Measurements from ENCODE around the gene EFCAB12.
A peak's percentile ranks its signal among the peaks of the same experiment; 100 is the strongest.

Gene EFCAB12

GRCh38 chr3:129425619-129426018, 2.8 kb downstream of the EFCAB12 start:
- no peak overlapping the region for H3K27ac ChIP-seq
- no peaks in the 10 kb centered on the region for H3K9me3 ChIP-seq
- H3K4me3 ChIP-seq (ENCODE audit: low read depth in 1 of 2, low read length in 1 of 2), result no peak overlapping the region
- TF ChIP-seq, protein P1, sequence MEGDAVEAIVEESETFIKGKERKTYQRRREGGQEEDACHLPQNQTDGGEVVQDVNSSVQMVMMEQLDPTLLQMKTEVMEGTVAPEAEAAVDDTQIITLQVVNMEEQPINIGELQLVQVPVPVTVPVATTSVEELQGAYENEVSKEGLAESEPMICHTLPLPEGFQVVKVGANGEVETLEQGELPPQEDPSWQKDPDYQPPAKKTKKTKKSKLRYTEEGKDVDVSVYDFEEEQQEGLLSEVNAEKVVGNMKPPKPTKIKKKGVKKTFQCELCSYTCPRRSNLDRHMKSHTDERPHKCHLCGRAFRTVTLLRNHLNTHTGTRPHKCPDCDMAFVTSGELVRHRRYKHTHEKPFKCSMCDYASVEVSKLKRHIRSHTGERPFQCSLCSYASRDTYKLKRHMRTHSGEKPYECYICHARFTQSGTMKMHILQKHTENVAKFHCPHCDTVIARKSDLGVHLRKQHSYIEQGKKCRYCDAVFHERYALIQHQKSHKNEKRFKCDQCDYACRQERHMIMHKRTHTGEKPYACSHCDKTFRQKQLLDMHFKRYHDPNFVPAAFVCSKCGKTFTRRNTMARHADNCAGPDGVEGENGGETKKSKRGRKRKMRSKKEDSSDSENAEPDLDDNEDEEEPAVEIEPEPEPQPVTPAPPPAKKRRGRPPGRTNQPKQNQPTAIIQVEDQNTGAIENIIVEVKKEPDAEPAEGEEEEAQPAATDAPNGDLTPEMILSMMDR (IDR thresholded peaks at IDR 0.05), result no peak
- no peaks in the 10 kb centered on the region for H3K27me3 ChIP-seq
- H3K36me3 ChIP-seq, result peaks cover 18% of the 10 kb centered on the region
- peaks cover 30 to 34% of the 10 kb centered on the region in 2 experiments for H3K4me1 ChIP-seq (ENCODE audit: control insufficient read depth in 1 of 2, insufficient read depth in 1 of 2, low read depth in 1 of 2, low read length in 1 of 2)

DNA sequence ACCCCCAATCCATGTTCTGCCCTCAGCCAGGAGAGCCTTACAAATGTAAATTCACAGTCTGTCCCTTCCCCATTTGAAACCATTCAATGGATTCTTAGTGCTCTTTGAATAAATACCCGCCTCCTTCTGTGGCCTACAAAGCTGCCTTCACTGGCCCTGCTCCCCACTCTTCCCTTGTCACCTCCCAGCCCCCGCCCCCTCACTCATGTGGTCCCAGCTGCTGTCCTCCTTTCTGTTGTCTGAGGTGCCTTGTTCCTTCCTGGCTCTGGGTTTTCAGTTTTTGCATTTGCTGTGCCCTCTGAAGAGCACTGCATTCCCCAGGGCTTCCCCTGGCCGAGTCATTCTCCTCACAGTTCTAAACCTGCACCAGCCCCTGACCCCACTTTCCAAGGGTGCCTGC, 3.2 kb downstream of the EFCAB12 start:
- peaks cover 30 to 34% of the 10 kb centered on the region in 2 experiments for H3K4me1 ChIP-seq (ENCODE audit: control insufficient read depth in 1 of 2, insufficient read depth in 1 of 2, low read depth in 1 of 2, low read length in 1 of 2)
- H3K27me3 ChIP-seq, result no peaks in the 10 kb centered on the region
- no peak overlapping the region for H3K4me3 ChIP-seq (ENCODE audit: low read depth in 1 of 2, low read length in 1 of 2)
- H3K9me3 ChIP-seq, result no peaks in the 10 kb centered on the region
- TF ChIP-seq, protein P1 (IDR thresholded peaks at IDR 0.05), result no peak
- H3K27ac ChIP-seq, result no peak overlapping the region
- peaks cover 14% of the 10 kb centered on the region for H3K36me3 ChIP-seq

DNA sequence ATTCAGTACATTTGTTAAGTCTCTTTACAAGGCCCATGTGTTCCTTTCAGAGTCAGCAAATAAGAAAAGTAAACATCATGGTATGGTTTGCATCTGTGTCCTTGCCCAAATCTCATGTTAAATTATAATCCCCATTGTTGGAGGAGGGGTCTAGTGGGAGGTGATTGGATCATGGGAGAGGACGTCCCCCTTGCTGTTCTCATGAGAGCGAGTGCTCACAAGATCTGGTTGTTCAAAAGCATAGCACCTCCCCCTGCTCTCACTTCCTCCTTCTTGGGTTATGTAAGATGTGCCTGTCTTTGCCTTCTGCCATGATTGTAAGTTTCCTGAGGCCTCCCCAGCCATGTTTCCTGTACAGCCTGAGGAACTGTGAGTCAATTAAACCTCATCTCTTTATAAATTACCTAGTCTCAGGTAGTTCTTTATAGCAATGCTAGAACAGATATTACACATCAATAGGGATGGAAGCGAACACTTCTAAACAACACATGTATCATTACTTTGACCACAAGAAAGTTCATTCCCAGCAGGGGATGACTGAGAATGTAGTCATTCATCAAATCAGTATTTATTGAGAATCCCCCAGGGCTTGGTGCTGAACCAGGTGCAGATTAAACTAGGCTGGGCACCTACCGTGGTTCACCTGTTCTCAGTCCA, 4.1 kb downstream of the EFCAB12 start:
- Histone ChIP-seq H3K9me3 (no peaks in the 10 kb centered on the region), H3K27me3 (no peaks in the 10 kb centered on the region), H3K4me3 (ENCODE audit: low read depth in 1 of 2, low read length in 1 of 2) (no peak overlapping the region), H3K36me3 (peaks cover 5% of the 10 kb centered on the region), H3K27ac (peak overlapping the region; percentile 60), H3K4me1 (ENCODE audit: control insufficient read depth in 1 of 2, insufficient read depth in 1 of 2, low read depth in 1 of 2, low read length in 1 of 2) (peaks cover 30 to 34% of the 10 kb centered on the region in 2 experiments)
- TF ChIP-seq, protein P1 (IDR thresholded peaks at IDR 0.05), result no peak

GRCh38 chr3:129422897-129423296, 5.5 kb downstream of the EFCAB12 start:
- Histone ChIP-seq H3K4me3 (ENCODE audit: low read depth in 1 of 2, low read length in 1 of 2) (no peak overlapping the region), H3K36me3 (no peaks in the 10 kb centered on the region), H3K4me1 (ENCODE audit: control insufficient read depth in 1 of 2, insufficient read depth in 1 of 2, low read depth in 1 of 2, low read length in 1 of 2) (peaks cover 21 to 24% of the 10 kb centered on the region in 2 experiments), H3K27me3 (no peaks in the 10 kb centered on the region), H3K9me3 (no peaks in the 10 kb centered on the region), H3K27ac (no peak overlapping the region)
- TF ChIP-seq, protein P1 (IDR thresholded peaks at IDR 0.05), result no peak

- H3K36me3 ChIP-seq, result no peaks in the 10 kb centered on the region
- no peak overlapping the region for H3K27ac ChIP-seq
- H3K4me3 ChIP-seq (ENCODE audit: low read depth in 1 of 2, low read length in 1 of 2), result no peak overlapping the region
- H3K27me3 ChIP-seq, result no peaks in the 10 kb centered on the region
- TF ChIP-seq, protein P1 (IDR thresholded peaks at IDR 0.05), result no peak
- peaks cover 14 to 17% of the 10 kb centered on the region in 2 experiments for H3K4me1 ChIP-seq (ENCODE audit: control insufficient read depth in 1 of 2, insufficient read depth in 1 of 2, low read depth in 1 of 2, low read length in 1 of 2)
- H3K9me3 ChIP-seq, result no peaks in the 10 kb centered on the region
Measured at GRCh38 chr3:129421988-129422745, 6.3 kb downstream of the EFCAB12 start.

All from neutrophil (primary cell).